T-cell (primary cell): ENCODE data around the gene GFI1. TPM values are rescaled to one million over a fixed set of nuclear protein-coding genes. Genes with fewer than 3 reads are reported as not detected.
"Not testable (repeated sequence)": the region's sequence is repeated elsewhere in the genome, so short reads cannot be mapped to it uniquely, and the experiment has no call there.

Experiments used
- ATAC-seq, 4 experiments: fragments of 200-7000 bp in 3 of 4; fragments of 150-1000 bp in 1 of 4; cut with Tn5 transposase; replicated peaks in 1 of 4; 1 replicate in 3 of 4; 2 replicates in 1 of 4; pipeline ENCODE4 v1.10.0; 2021; ENCODE audit warnings: moderate library complexity in 3 of 4, mild to moderate bottlenecking in 2 of 4, moderate number of reproducible peaks in 1 of 4
- CTCF ChIA-PET, 2 donors: fragments of 300-600 bp; sonication (Branson Sonifier 250); formaldehyde crosslinking; loops; one replicate each; lab custom pipeline; 2022; ENCODE audit warnings: antibody characterized with exemption in 2 of 2; lab: Charles Lee
- POLR2A ChIA-PET, 2 donors: fragments of 300-600 bp; sonication (Branson Sonifier 250); formaldehyde crosslinking; loops; one replicate each; lab custom pipeline; 2022; ENCODE audit warnings: antibody characterized with exemption in 2 of 2; lab: Charles Lee
- DNase-seq, 35 experiments: peaks; one replicate each; pipeline versions ENCODE4 v3.0.0 to v3.0.0-alpha.2; 2013 to 2023
- H3K27ac ChIP-seq: one replicate; pipeline ENCODE4 v1.5.1; 2013; ENCODE audit warnings: low read length
- H3K27me3 ChIP-seq, 2 experiments: replicated peaks in 1 of 2; 1 replicate in 1 of 2; 2 replicates in 1 of 2; pipeline versions ENCODE4 v1.6.1 to v1.7.0; 2013; ENCODE audit warnings: low read length in 1 of 2, mixed read lengths in 1 of 2; ENCODE audit not compliant: control insufficient read depth in 2 of 2, insufficient read depth in 2 of 2; ENCODE audit errors: extremely low read depth in 1 of 2
- H3K36me3 ChIP-seq, 2 donors: 1 replicate in 1 of 2; 2 replicates in 1 of 2; pipeline versions ENCODE4 v1.6.1 to v1.7.0; 2013; ENCODE audit warnings: low read length in 1 of 2; ENCODE audit not compliant: control insufficient read depth in 2 of 2, insufficient read depth in 1 of 2; ENCODE audit errors: extremely low read depth in 1 of 2
- H3K4me1 ChIP-seq, 2 experiments: 1 replicate in 1 of 2; 2 replicates in 1 of 2; pipeline versions ENCODE4 v1.6.1 to v1.7.0; 2013; ENCODE audit warnings: low read length in 2 of 2, mixed read lengths in 1 of 2; ENCODE audit not compliant: insufficient read depth in 2 of 2, control insufficient read depth in 1 of 2; ENCODE audit errors: extremely low read depth in 1 of 2
- H3K4me3 ChIP-seq, 2 donors: 1 replicate in 1 of 2; 2 replicates in 1 of 2; pipeline versions ENCODE4 v1.5.1 to v1.7.0; 2013; ENCODE audit warnings: mild to moderate bottlenecking in 2 of 2, low read length in 1 of 2, moderate library complexity in 1 of 2; ENCODE audit not compliant: control insufficient read depth in 1 of 2; ENCODE audit errors: extremely low read depth in 1 of 2
- H3K9me3 ChIP-seq: 2 replicates; pipeline ENCODE4 v1.7.0; 2013
- H3K27ac Mint-ChIP-seq, 2 donors: one replicate each; pipeline ENCODE4 v1.8.0; 2020 to 2021; ENCODE audit warnings: mild to moderate bottlenecking in 2 of 2, mixed read lengths in 2 of 2
- H3K27me3 Mint-ChIP-seq, 2 donors: one replicate each; pipeline ENCODE4 v1.8.0; 2021 to 2022; ENCODE audit warnings: mixed read lengths in 2 of 2
- H3K36me3 Mint-ChIP-seq: one replicate; pipeline ENCODE4 v1.8.0; 2021; ENCODE audit warnings: mixed read lengths
- H3K4me1 Mint-ChIP-seq, 3 donors: one replicate each; pipeline ENCODE4 v1.8.0; 2020 to 2022; ENCODE audit warnings: mixed read lengths in 3 of 3, mild to moderate bottlenecking in 1 of 3
- H3K4me3 Mint-ChIP-seq, 3 donors: one replicate each; pipeline ENCODE4 v1.8.0; 2020 to 2022; ENCODE audit warnings: mild to moderate bottlenecking in 3 of 3, mixed read lengths in 3 of 3, moderate library complexity in 3 of 3
- H3K9me3 Mint-ChIP-seq, 3 donors: one replicate each; pipeline ENCODE4 v1.8.0; 2020 to 2022; ENCODE audit warnings: mixed read lengths in 3 of 3
- WGBS: methylation state at CpG from one replicate; pipeline ENCODE4 v1.1.5; 2013; ENCODE audit warnings: missing lambda C conversion rate; ENCODE audit not compliant: insufficient coverage; 5-methylcytosine and 5-hydroxymethylcytosine counted together
- total RNA-seq, 35 experiments: library from RNA in 6 of 35; stranded (reverse) in 6 of 35; fragments of 120-200 nt in 1 of 35; gene quantifications; one replicate each; pipeline versions ENCODE4 v1.2.1 to v1.2.4 and lab custom pipeline; 2013 to 2026

GFI1 gene
- total RNA-seq, 5 donors from 2014 or later (not counting 1 experiment from before 2014, with no cell fraction given), result 13.8 to 25.7 (median 20.1) TPM

GRCh38 chr1:92441697-92442342, 44.9 kb downstream of the GFI1 start:
- Mint-ChIP-seq H3K36me3 (no peaks in the 10 kb centered on the region), H3K4me1 (peaks cover 7 to 9% (median 8%) of the 10 kb centered on the region in 3 donors), H3K9me3 (no peaks in the 10 kb centered on the region), H3K27ac (no peak overlapping the region), H3K27me3 (no peaks in the 10 kb centered on the region), H3K4me3 (no peak overlapping the region)
- ChIA-PET POLR2A (interaction anchor here in 1 of 2 donors (0.6 kb wide), 1 partner anchor 26 kb away, joined by 9 read pairs; no protein-coding TSS in a partner anchor), CTCF (interaction anchor here in 1 of 2 donors (0.5 kb wide), 1 partner anchor 97 kb away, joined by 3 read pairs; no protein-coding TSS in a partner anchor)
- WGBS, result 94% methylated on average over 32 of the region's 32 CpGs
- no peak for DNase-seq
- Histone ChIP-seq H3K4me1 (no peaks in the 10 kb centered on the region), H3K27me3 (no peaks in the 10 kb centered on the region), H3K27ac (no peak overlapping the region), H3K4me3 (no peak overlapping the region), H3K9me3 (no peaks in the 10 kb centered on the region), H3K36me3 (no peaks in the 10 kb centered on the region)
- no peak for ATAC-seq

- Histone ChIP-seq H3K9me3 (no peaks in the 10 kb centered on the region), H3K36me3 (no peaks in the 10 kb centered on the region), H3K27ac (no peak overlapping the region), H3K4me1 (no peaks in the 10 kb centered on the region), H3K27me3 (no peaks in the 10 kb centered on the region), H3K4me3 (no peak overlapping the region)
- H3K27me3 Mint-ChIP-seq, result no peaks in the 10 kb centered on the region
- no peak for ATAC-seq
- peaks cover 7 to 9% (median 8%) of the 10 kb centered on the region in 3 donors for H3K4me1 Mint-ChIP-seq
- ChIA-PET POLR2A (no interaction called here), CTCF (interaction anchor here in 1 of 2 donors (0.5 kb wide), 1 partner anchor 97 kb away, joined by 3 read pairs; no protein-coding TSS in a partner anchor)
- WGBS, result 95% methylated on average over 9 of the region's 9 CpGs
- no peaks in the 10 kb centered on the region for H3K36me3 Mint-ChIP-seq
- H3K4me3 Mint-ChIP-seq, result no peak overlapping the region
- DNase-seq, result no peak
- H3K27ac Mint-ChIP-seq, result no peak overlapping the region
- no peaks in the 10 kb centered on the region for H3K9me3 Mint-ChIP-seq
Observed at GRCh38 chr1:92441316-92441696, 45.4 kb downstream of the GFI1 start.

- no peaks in the 10 kb centered on the region for H3K9me3 Mint-ChIP-seq
- H3K27me3 Mint-ChIP-seq, result no peaks in the 10 kb centered on the region
- Histone ChIP-seq H3K4me1 (no peaks in the 10 kb centered on the region), H3K27ac (no peak overlapping the region), H3K27me3 (no peaks in the 10 kb centered on the region), H3K4me3 (no peak overlapping the region), H3K9me3 (no peaks in the 10 kb centered on the region), H3K36me3 (no peaks in the 10 kb centered on the region)
- peaks cover 6 to 9% (median 7%) of the 10 kb centered on the region in 3 donors for H3K4me1 Mint-ChIP-seq
- DNase-seq (no peak), ATAC-seq (no peak)
- ChIA-PET CTCF (no interaction called here), POLR2A (no interaction called here)
- WGBS, result no CpG with 5 or more reads among the region's 1 CpG
- H3K27ac Mint-ChIP-seq, result no peak overlapping the region
- H3K36me3 Mint-ChIP-seq, result no peaks in the 10 kb centered on the region
- no peak overlapping the region for H3K4me3 Mint-ChIP-seq
Observed at GRCh38 chr1:92439291-92439690, 47.4 kb downstream of the GFI1 start.

- H3K4me3 ChIP-seq, H3K27ac ChIP-seq, H3K27ac Mint-ChIP-seq, H3K4me1 ChIP-seq, POLR2A ChIA-PET, H3K4me1 Mint-ChIP-seq, CTCF ChIA-PET, H3K9me3 ChIP-seq, ATAC-seq, H3K4me3 Mint-ChIP-seq, H3K27me3 Mint-ChIP-seq, H3K9me3 Mint-ChIP-seq, H3K36me3 ChIP-seq, DNase-seq, H3K27me3 ChIP-seq, H3K36me3 Mint-ChIP-seq: not testable (repeated sequence)
- WGBS, result no CpG with 5 or more reads among the region's 1 CpG
Observed at GRCh38 chr1:92434572-92434971, 52.2 kb downstream of the GFI1 start.

- Mint-ChIP-seq H3K4me3 (no peak overlapping the region), H3K4me1 (no peaks in the 10 kb centered on the region), H3K27me3 (no peaks in the 10 kb centered on the region), H3K9me3 (peaks cover 0 to 5% (median 3%) of the 10 kb centered on the region in 3 donors), H3K27ac (no peak overlapping the region), H3K36me3 (no peaks in the 10 kb centered on the region)
- Histone ChIP-seq H3K4me1 (no peaks in the 10 kb centered on the region), H3K9me3 (no peaks in the 10 kb centered on the region), H3K27me3 (no peaks in the 10 kb centered on the region), H3K27ac (no peak overlapping the region), H3K4me3 (no peak overlapping the region), H3K36me3 (no peaks in the 10 kb centered on the region)
- ChIA-PET POLR2A (no interaction called here), CTCF (interaction anchor here (0.6 kb wide), 2 partner anchors 9 to 14 kb away, joined by 3 read pairs; no protein-coding TSS in a partner anchor)
- ATAC-seq (no peak), DNase-seq (no peak)
- WGBS, result no CpG with 5 or more reads among the region's 1 CpG
Observed at GRCh38 chr1:92430030-92430429, 56.7 kb downstream of the GFI1 start.

- H3K27me3 ChIP-seq, result no peaks in the 10 kb centered on the region
- no peaks in the 10 kb centered on the region for H3K27me3 Mint-ChIP-seq
- H3K4me3 ChIP-seq, result no peak overlapping the region
- ChIA-PET CTCF (no interaction called here), POLR2A (interaction anchor here in 1 of 2 donors (0.6 kb wide), 2 partner anchors 172 to 434 kb away, joined by 3 read pairs; no protein-coding TSS in a partner anchor)
- H3K27ac Mint-ChIP-seq, result peak overlapping the region in 1 of 2 donors; percentile 62
- DNase-seq, result no peak
- no peaks in the 10 kb centered on the region for H3K9me3 Mint-ChIP-seq
- ATAC-seq, result no peak
- WGBS, result 68% methylated on average over 2 of the region's 2 CpGs
- no peaks in the 10 kb centered on the region for H3K4me1 ChIP-seq
- H3K27ac ChIP-seq, result no peak overlapping the region
- H3K4me1 Mint-ChIP-seq, result no peaks in the 10 kb centered on the region
- no peaks in the 10 kb centered on the region for H3K36me3 ChIP-seq
- H3K36me3 Mint-ChIP-seq, result no peaks in the 10 kb centered on the region
- no peaks in the 10 kb centered on the region for H3K9me3 ChIP-seq
- H3K4me3 Mint-ChIP-seq, result no peak overlapping the region
Observed at GRCh38 chr1:92425617-92426016, 61.1 kb downstream of the GFI1 start.
